Fibroblast of skin of back (primary cell): ENCODE data around the gene TCF12.
"Not testable (repeated sequence)": the region's sequence is repeated elsewhere in the genome, so short reads cannot be mapped to it uniquely, and the experiment has no call there.

Experiments
- DNase-seq: peaks from one replicate; pipeline ENCODE4 v3.0.0-alpha.2; 2013

TCF12 gene

DNA sequence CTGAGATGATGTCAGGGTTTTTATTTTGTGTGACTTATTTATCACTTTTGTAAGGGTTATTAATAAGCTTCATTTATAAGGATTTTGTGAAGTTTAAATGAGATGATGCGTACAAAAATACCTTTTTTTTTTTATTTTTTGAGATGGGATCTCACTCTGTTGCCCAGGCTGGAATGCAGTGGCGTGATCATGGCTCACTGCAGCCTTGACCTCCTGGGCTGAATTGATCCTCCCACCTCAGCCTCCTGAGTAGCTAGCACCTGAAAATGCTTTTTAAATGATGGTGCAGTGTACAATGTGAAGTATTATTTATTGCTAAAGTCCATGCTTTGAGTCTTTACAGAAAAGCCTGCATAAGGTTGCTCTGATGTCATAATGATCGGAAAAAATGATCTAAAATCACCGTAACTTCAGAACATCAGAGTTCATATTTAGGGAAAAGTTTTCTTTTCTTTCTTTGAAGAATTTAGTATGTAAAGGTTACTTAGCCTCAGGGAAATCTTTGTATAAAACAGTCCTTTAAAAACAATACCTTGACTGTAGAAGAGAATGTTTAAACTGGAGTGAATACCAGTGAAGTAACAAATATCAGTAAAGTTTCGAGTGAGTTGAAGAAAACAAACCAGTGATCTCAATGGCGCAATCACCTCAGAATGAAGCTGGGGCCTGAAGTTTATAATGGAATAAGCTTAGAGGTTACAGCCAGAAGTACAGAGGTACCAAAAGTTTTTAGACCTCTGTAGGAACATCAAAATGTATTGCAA is 29.7 kb downstream of the TCF12 start:
- no peak for DNase-seq

GRCh38 chr15:56948764-56949101 is 30.3 kb downstream of the TCF12 start:
- no peak for DNase-seq

- DNase-seq = no peak
Observed at GRCh38 chr15:56950979-56951378, 32.5 kb downstream of the TCF12 start.

DNA sequence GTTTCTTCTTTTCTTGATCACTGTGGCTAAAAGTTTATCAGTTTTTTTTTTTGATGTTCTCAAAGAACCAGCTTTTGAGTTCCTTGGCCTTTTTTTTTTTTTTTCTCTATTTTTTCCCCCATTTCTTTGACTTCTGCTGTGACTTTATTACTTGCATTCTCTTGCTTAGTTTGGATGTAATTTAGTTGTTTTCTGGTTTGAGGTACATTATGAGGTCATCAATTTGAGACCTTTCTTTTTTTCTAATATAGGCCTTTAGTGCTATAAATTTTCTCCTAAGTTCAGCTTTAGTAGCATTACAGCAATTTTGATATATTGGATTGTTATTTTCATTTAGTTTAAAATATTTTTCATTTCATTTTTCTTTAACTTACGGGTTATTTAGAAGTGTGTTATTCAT is 35.3 kb downstream of the TCF12 start:
- DNase-seq = no peak

DNA sequence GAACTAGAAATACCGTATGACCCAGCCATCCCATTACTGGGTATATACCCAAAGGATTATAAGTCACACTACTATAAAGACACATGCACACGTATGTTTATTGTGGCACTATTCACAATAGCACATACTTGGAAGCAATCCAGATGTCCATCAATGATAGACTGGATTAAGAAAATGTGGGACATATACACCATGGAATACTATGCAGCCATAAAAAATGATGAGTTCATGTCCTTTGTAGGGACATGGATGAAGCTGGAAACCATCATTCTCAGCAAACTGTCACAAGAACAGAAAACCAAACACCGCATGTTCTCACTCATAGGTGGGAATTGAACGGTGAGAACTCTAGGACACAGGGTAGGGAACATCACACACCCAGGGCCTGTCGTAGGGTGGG is 36.6 kb downstream of the TCF12 start:
- not testable (repeated sequence) for DNase-seq

DNA sequence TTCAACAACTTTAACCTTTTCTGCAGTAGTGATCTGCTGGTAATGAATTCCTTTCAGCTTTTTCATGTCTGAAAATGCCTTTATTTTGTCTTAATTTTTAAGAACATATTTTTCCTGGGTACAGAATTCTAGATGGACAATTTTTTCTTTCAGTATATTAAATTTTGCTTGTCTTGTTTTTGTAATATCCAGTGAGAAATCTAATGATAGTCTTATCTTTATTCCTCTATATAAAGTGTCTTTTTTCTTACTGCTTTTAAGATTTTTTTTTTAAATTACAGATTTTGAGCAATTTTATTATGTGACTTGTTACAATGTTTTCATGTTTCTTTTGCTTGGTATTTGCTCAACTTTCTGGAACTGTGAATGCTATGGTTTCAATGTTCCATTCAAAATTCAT is 38.1 kb downstream of the TCF12 start:
- no peak for DNase-seq

- no peak for DNase-seq
Observed at GRCh38 chr15:56957812-56958406, 39.5 kb downstream of the TCF12 start.

DNA sequence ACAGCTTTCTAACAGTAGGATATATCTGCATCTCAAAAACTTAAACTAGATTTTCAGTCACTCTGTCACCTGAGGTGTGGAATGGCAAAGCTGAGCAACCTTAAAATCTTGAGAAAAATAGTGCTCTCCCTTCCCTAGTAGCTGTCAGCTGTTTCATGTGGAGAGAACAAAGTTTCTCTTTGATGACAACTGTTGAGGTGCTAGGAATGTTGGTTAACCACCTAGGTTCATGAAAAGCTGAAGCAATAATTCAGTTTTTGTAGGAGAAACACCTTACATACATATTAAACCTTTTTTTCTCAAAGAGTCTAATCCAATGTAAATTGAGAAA is 40.8 kb downstream of the TCF12 start:
- no peak for DNase-seq

DNA sequence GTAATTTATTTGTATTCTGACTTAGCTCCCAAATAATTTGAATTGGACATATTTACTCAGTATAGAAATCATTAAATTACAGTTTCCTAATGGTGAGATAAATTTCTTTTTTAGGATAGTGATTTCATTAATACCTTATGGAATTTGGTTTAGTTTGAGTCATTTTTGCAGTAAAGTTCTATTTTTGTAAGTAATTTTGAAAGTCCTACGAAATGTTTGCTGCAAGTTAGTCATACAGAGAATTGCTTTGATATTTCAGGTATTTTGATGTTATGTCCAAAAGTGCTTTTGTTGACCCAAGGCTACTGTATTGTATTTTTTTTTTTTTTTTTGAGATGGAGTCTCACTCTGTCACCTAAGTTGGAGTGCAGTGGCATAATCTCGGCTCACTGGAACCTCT is 41.7 kb downstream of the TCF12 start:
- DNase-seq = no peak

DNA sequence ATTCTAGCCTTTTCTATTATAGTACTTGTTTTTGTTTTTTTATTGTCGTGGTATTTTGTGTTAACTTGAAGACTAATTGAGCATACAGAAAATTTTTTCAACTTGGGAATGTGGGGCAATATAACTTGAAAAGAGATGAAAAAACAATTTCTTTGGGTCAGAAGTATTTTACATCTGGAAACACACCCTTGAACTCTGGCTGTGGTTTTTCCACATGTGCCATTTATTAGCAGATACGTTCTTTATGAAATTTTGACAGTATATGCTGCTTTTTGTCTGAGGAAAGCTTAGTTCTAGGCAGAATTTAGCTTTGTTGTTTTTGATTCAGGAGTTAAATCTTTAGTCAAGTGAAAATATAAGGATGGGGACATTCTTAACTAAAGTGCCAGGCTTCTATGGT is 44.7 kb downstream of the TCF12 start:
- no peak for DNase-seq

- DNase-seq = no peak
Observed at GRCh38 chr15:56963710-56964109, 45.3 kb downstream of the TCF12 start.

DNA sequence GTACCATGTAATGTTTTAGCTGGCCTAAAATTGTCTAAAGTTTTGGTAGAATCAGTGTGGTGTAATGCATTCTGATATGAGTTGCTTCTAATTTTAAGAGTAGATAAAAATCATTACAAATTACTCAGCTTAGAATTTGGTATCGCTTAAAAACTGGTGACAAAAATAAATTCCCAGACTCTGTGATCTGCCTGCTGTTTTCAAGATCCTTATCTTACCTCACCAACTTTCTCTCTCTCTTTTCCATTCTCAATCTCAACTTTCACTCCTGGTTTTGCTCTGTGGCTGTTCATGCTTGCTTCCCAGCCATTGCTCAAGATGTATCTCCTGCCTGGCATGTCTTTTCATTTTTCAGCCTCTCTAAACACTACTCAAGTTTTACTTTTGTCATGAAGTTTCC is 45.7 kb downstream of the TCF12 start:
- no peak for DNase-seq

DNA sequence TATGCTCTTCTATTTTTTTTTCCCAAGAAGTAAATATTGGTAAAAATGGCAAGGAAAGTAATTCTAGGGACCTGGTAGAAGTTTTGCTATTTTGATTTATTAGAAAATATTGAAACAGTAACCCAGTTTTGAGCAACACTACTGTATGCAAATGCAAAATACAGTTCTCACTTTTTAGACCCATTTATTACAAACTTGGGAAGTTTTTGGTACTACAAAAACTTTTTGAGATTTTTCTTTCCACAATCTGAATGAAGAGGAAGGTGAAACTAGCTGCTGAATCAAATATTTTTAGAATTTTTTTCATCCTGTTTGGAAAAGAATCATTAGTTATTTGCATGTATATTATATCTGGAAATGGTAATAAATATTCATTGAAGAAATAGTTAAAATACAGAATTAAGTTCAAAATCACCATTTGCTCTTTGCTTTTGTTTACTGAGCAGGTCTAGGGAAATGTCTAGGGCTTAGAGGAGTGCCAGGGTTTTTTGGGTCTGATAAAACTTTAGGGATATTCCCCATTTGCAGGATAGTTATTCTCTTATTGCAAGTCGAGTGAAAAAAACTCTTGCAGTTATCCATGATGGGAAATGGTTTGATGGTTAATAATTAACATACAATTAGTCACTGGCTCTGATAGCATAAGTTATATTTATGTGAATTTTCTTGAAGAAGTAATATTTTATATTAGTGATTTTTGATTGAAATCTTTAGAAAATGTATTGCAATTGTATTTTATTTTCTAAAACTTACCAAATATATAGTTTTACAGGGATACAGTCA is 47.0 kb downstream of the TCF12 start:
- DNase-seq = no peak

- DNase-seq = no peak
Observed at GRCh38 chr15:56967336-56967735, 48.9 kb downstream of the TCF12 start.

DNA sequence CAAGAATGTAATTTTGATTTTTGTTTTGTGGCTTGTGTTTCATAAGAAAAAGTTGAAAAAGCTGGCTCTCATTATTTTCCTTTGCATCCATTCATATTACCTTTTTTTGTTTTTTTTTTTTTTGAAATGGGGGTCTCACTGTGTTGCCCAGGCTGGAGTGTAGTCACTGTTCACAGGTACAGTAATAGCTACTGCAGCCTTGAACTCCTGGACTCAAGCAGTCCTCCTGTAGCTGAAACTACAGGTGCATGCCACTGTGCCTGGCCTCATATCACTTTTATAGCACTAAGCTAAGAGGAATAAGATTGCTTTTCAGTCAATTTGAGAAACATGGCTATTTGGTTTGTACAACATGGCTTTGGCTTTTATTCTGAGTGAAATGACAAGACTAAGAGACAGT is 49.8 kb downstream of the TCF12 start:
- no peak for DNase-seq

- no peak for DNase-seq
Observed at GRCh38 chr15:56968821-56969220, 50.4 kb downstream of the TCF12 start.

GRCh38 chr15:56969265-56969895 is 50.9 kb downstream of the TCF12 start:
- DNase-seq = no peak

- DNase-seq = no peak
Observed at GRCh38 chr15:56971571-56971970, 53.1 kb downstream of the TCF12 start.

GRCh38 chr15:56972016-56972415 is 53.6 kb downstream of the TCF12 start:
- no peak for DNase-seq

DNA sequence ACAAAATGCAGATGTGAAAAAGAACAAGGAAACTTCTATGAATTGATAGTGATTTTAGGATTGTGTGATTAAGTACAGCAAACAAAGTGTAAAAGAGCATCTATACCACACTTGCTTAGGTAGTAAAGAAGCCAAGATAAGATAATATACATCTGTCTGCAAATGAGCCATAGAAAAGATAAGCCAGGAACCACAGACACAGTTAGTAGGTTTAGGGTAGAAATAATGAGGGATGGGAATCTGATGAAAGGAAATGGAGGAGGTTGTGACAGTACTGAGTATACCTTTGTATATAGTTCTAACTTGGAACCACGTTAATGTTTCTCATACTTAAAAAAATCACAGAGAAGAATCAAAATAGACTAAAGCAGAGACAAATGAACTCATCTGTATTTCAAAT is 54.0 kb downstream of the TCF12 start:
- no peak for DNase-seq

GRCh38 chr15:56973463-56973862 is 55.0 kb downstream of the TCF12 start:
- no peak for DNase-seq

DNA sequence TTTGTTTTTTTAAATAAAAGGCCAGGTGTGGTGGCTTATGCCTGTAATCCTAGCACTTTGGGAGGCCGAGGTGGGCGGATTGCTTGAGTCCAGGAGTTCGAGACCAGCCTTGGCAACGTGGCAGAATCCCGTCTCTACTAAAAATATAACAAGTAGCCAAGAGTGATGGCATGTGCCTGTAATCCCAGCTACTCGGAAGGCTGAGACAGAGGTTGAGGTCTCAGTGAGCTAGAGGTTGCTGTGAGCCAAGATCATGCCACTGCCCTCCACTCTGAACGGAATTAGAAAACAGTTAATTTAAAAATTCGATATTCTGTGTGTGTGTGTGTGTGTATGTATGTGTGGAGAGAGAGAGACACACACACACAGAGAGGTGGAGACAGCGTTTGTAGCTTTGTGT is 58.8 kb downstream of the TCF12 start:
- no peak for DNase-seq

DNA sequence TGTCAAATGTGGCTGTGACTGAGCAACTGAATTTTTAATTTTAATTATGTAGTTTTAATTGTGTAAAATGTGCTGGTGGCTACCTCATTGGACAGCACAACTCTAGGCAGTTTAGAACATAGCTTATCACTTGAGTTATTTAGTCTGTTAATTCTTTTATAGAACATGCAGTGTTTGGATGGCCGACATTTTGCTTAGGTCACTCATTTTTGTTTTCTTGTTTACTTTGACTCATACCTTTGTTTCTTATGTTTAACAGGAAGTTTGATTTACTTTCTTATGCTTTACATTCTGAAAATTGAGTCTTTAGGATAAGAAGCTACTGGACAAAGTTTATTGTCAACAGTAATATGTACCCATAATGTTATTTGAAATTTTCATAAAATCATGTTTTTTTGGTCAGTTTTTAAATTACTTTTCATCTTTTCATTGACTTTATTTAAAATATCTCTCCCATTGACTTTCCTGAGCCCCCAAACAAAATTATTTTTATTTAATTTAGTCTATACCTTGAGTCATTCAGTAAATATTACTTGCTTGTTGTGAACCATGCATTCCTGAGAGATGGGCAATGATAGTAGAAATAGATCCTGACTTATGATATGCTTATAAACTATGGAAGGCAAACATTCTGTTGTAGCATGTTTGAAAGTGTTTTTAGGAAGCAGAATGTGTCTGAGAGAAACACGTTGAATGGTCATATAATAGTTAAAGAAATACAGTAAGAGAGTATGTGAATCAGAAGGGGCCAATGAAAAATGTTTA is 60.6 kb downstream of the TCF12 start:
- DNase-seq = peak; percentile 87
